HG03103 (cell line): Measurements from ENCODE around the gene CKAP2L.
"Not testable (repeated sequence)": the region's sequence is repeated elsewhere in the genome, so short reads cannot be mapped to it uniquely, and the experiment has no call there.

ENCODE experiments used
- ATAC-seq: cut with Tn5 transposase; IDR thresholded peaks from one replicate; pipeline ENCODE4 v1.9.1; 2021; ENCODE audit warnings: low read depth; ENCODE audit not compliant: unreplicated experiment

The CKAP2L gene

GRCh38 chr2:112713585-112713925 is 50.9 kb downstream of the CKAP2L start:
- no peak for ATAC-seq

- ATAC-seq, result no peak
Observed at GRCh38 chr2:112712903-112713584, 51.4 kb downstream of the CKAP2L start.

- ATAC-seq, result no peak
Observed at GRCh38 chr2:112712465-112712864, 51.9 kb downstream of the CKAP2L start.

- ATAC-seq, result no peak
Observed at GRCh38 chr2:112710956-112711750, 53.3 kb downstream of the CKAP2L start.

- no peak for ATAC-seq
Observed at GRCh38 chr2:112709703-112710102, 54.7 kb downstream of the CKAP2L start.

GRCh38 chr2:112708968-112709367 is 55.4 kb downstream of the CKAP2L start:
- no peak for ATAC-seq

GRCh38 chr2:112706947-112707346 is 57.5 kb downstream of the CKAP2L start:
- not testable (repeated sequence) for ATAC-seq

GRCh38 chr2:112706170-112706664 is 58.2 kb downstream of the CKAP2L start:
- ATAC-seq, result no peak

GRCh38 chr2:112705575-112705974 is 58.8 kb downstream of the CKAP2L start:
- no peak for ATAC-seq

GRCh38 chr2:112703684-112704083 is 60.7 kb downstream of the CKAP2L start:
- ATAC-seq, result no peak

GRCh38 chr2:112701052-112701451 is 63.4 kb downstream of the CKAP2L start:
- ATAC-seq, result no peak

- ATAC-seq, result no peak
Observed at GRCh38 chr2:112699984-112700667, 64.3 kb downstream of the CKAP2L start.

GRCh38 chr2:112698834-112699515 is 65.4 kb downstream of the CKAP2L start:
- ATAC-seq, result no peak

- no peak for ATAC-seq
Observed at GRCh38 chr2:112694182-112694581, 70.2 kb downstream of the CKAP2L start.

- no peak for ATAC-seq
Observed at GRCh38 chr2:112693596-112693995, 70.8 kb downstream of the CKAP2L start.

- no peak for ATAC-seq
Observed at GRCh38 chr2:112692918-112693317, 71.5 kb downstream of the CKAP2L start.

GRCh38 chr2:112692495-112692911 is 71.9 kb downstream of the CKAP2L start:
- peak; percentile 79 for ATAC-seq

- no peak for ATAC-seq
Observed at GRCh38 chr2:112691881-112692281, 72.5 kb downstream of the CKAP2L start.

GRCh38 chr2:112690853-112691401 is 73.5 kb downstream of the CKAP2L start:
- ATAC-seq, result peak; percentile 54

GRCh38 chr2:112688086-112688880 is 76.1 kb downstream of the CKAP2L start:
- ATAC-seq, result no peak
